Measurements from ENCODE around the gene RPL31.

DNA sequence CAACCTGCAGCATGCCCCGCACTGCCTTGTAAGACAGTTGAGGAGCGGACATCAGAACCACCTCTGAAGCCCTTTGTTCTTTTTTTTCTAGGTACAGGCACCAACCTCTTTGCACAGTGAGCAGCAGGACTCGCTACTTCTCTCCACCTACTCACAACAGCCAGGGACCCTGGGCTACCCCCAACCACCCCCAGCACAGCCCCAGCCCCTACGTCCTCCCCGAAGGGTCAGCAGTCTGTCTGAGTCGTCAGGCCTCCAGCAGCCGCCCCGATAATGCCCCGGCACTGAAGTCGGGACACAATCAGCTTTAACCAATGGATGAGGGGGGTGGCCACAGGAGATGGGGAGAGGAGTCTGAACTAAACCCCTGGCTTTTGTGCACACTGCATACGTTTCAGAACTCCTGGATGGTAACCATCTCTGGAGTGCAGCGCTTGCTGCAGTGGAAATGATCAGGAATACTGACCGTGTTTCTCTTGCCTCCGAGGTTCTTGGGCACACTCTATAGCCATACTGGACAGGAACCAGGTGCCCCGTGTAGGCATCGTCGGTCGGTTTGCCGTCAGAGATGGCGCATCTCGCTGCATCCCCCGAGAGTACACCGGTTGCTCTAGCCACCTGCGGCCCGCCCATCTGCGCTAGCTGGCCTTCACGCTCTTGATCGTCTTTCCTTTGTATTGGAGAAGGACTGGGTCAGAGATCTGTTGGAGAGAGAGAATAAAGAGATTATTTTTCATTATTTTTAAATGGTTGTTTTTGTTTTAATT, 6.6 kb upstream of the RPL31 start:
- TF ChIP-seq, protein P1, sequence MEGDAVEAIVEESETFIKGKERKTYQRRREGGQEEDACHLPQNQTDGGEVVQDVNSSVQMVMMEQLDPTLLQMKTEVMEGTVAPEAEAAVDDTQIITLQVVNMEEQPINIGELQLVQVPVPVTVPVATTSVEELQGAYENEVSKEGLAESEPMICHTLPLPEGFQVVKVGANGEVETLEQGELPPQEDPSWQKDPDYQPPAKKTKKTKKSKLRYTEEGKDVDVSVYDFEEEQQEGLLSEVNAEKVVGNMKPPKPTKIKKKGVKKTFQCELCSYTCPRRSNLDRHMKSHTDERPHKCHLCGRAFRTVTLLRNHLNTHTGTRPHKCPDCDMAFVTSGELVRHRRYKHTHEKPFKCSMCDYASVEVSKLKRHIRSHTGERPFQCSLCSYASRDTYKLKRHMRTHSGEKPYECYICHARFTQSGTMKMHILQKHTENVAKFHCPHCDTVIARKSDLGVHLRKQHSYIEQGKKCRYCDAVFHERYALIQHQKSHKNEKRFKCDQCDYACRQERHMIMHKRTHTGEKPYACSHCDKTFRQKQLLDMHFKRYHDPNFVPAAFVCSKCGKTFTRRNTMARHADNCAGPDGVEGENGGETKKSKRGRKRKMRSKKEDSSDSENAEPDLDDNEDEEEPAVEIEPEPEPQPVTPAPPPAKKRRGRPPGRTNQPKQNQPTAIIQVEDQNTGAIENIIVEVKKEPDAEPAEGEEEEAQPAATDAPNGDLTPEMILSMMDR (conservative IDR thresholded peaks at IDR 0.05) = no peak
- no peak for TF ChIP-seq ZFX (IDR thresholded peaks at IDR 0.05)

All from C4-2B (cell line).